Common myeloid progenitor, CD34-positive (primary cell): ENCODE measurements around the gene SLC27A5.
"Not testable (repeated sequence)": the region's sequence is repeated elsewhere in the genome, so short reads cannot be mapped to it uniquely, and the experiment has no call there.

Experiments used
- CTCF ChIA-PET: fragments of 350-600 bp; sonication (Branson Sonifier 250); formaldehyde crosslinking; loops from one replicate; lab custom pipeline; 2021; ENCODE audit warnings: antibody characterized with exemption; lab: Charles Lee
- POLR2A ChIA-PET: fragments of 350-600 bp; sonication (Branson Sonifier 250); formaldehyde crosslinking; loops from one replicate; lab custom pipeline; 2021; ENCODE audit warnings: antibody characterized with exemption; lab: Charles Lee
- DNase-seq, 3 donors: peaks; one replicate each; pipeline versions ENCODE4 v3.0.0 to v3.0.0-alpha.2; 2013
- H3K27ac ChIP-seq, 2 experiments: 1 replicate in 1 of 2; 2 replicates in 1 of 2; pipeline ENCODE4 v1.7.0; 2013; ENCODE audit warnings: inconsistent platforms in 2 of 2, low read length in 2 of 2, mild to moderate bottlenecking in 2 of 2, low read depth in 1 of 2, moderate library complexity in 1 of 2; ENCODE audit not compliant: severe bottlenecking in 2 of 2, insufficient read depth in 1 of 2, poor library complexity in 1 of 2
- H3K27me3 ChIP-seq, 5 experiments: replicated peaks in 2 of 5; 1 replicate in 3 of 5; 2 replicates in 2 of 5; pipeline versions ENCODE4 v1.6.1 to v1.7.0; 2013; ENCODE audit warnings: low read length in 4 of 5, mild to moderate bottlenecking in 2 of 5, moderate library complexity in 2 of 5, inconsistent platforms in 1 of 5; ENCODE audit not compliant: insufficient read depth in 5 of 5, control insufficient read depth in 4 of 5
- H3K36me3 ChIP-seq, 4 experiments: 1 replicate in 2 of 4; 2 replicates in 2 of 4; pipeline versions ENCODE4 v1.6.1 to v1.7.0; 2013; ENCODE audit warnings: low read length in 3 of 4, control low read depth in 1 of 4, mild to moderate bottlenecking in 1 of 4; ENCODE audit not compliant: control insufficient read depth in 4 of 4, insufficient read depth in 4 of 4
- H3K4me1 ChIP-seq, 4 experiments: 1 replicate in 3 of 4; 2 replicates in 1 of 4; pipeline versions ENCODE4 v1.6.1 to v1.7.1; 2013; ENCODE audit warnings: low read length in 3 of 4, mild to moderate bottlenecking in 3 of 4, control low read depth in 1 of 4, inconsistent platforms in 1 of 4, moderate library complexity in 1 of 4; ENCODE audit not compliant: control insufficient read depth in 4 of 4, insufficient read depth in 4 of 4; ENCODE audit errors: control extremely low read depth in 1 of 4
- H3K4me3 ChIP-seq, 7 experiments: 1 replicate in 4 of 7; 2 replicates in 3 of 7; pipeline versions ENCODE4 v1.5.1 to v1.7.0; 2013; ENCODE audit warnings: mild to moderate bottlenecking in 7 of 7, low read length in 6 of 7, moderate library complexity in 6 of 7, inconsistent platforms in 2 of 7, low read depth in 2 of 7, control low read depth in 1 of 7; ENCODE audit not compliant: insufficient read depth in 4 of 7, control insufficient read depth in 1 of 7; ENCODE audit errors: extremely low read depth in 1 of 7
- H3K9me3 ChIP-seq, 5 experiments: 1 replicate in 4 of 5; 2 replicates in 1 of 5; pipeline versions ENCODE4 v1.6.1 to v1.7.1; 2013; ENCODE audit warnings: low read length in 4 of 5, mild to moderate bottlenecking in 2 of 5, inconsistent platforms in 1 of 5, low read depth in 1 of 5, moderate library complexity in 1 of 5; ENCODE audit not compliant: control insufficient read depth in 4 of 5, insufficient read depth in 2 of 5; ENCODE audit errors: control extremely low read depth in 1 of 5
- WGBS: methylation state at CpG from one replicate; pipeline ENCODE4 v1.1.5; 2013; ENCODE audit not compliant: insufficient coverage; 5-methylcytosine and 5-hydroxymethylcytosine counted together

The SLC27A5 gene

DNA sequence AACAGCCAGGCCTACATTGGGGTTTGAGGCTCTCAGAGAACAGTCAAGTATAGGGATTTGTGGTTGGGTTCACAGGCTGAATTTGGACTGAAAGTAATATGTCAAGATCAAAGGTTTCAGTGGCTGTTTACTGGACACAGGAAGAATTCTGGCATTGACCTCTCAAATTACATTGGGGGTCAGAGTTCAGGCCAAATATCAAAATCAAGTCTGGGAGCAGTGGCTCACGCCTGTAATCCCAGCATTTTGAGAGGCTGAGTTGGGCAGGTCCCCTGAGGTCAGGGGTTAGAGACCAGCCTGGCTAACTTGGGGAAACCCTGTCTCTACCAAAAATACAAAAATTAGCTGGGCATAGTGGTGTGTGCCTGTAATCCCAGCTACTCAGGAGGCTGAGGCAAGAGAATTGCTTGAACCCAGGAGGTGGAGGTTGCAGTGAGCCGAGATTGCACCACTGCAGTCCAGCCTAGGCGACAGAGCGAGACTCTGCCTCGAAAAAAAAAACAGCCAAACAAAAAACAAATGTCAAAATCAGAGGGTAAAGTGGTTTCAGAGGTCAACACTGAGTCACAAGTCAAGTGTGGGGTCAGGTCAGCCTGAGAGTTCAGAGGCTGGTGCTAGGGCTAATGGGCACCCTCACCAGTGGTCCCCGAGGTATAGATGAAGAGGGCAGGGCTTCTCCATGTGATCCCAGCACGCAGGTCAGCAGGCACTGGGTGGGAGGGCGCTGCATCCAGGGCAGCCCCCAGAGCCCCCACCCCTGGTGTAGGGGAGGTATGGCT is 1.5 kb downstream of the SLC27A5 start:
- H3K27ac ChIP-seq, result no peak overlapping the region
- H3K27me3 ChIP-seq, result no peaks in the 10 kb centered on the region
- WGBS, result 87% methylated on average over 5 of the region's 8 CpGs
- peaks cover 0 to 16% (median 14%) of the 10 kb centered on the region in 4 experiments for H3K4me1 ChIP-seq
- H3K36me3 ChIP-seq, result peaks cover 0 to 4% (median 2%) of the 10 kb centered on the region in 4 experiments
- peaks cover 0 to 3% (median 0%) of the 10 kb centered on the region in 5 experiments for H3K9me3 ChIP-seq
- no peak for DNase-seq
- ChIA-PET POLR2A (no interaction called here), CTCF (interaction anchor here (1.1 to 2.1 kb wide), 3 partner anchors 8 to 10 kb away, joined by 3 to 10 read pairs (median 3); partner anchors contain the start of gene ZBTB45)
- no peak overlapping the region for H3K4me3 ChIP-seq

DNA sequence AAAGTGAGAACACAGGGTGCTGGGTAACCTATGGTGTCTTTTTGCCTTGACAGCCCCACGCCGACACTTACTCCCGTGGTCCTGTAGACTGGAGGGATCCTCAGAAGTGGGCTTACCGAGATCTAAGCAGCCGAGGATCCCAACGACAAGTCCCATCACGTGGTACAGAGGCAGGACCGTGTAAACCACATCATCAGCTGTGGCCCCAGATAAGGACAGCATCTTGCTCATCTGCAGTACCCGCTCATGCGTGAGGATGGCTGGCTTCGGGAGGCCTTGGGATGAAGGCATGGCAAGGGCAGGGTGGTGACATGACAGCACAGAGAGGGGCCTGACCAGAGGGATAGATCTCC is 2.1 kb downstream of the SLC27A5 start:
- CTCF ChIA-PET, result interaction anchor here (1.1 to 1.5 kb wide), 2 partner anchors 8 to 10 kb away, joined by 3 read pairs; partner anchors contain the start of gene ZBTB45
- 97% methylated on average over 9 of the region's 11 CpGs for WGBS
- POLR2A ChIA-PET, result interaction anchor here (0.7 kb wide), 1 partner anchor 10 kb away, joined by 9 read pairs; no protein-coding TSS in a partner anchor

DNA sequence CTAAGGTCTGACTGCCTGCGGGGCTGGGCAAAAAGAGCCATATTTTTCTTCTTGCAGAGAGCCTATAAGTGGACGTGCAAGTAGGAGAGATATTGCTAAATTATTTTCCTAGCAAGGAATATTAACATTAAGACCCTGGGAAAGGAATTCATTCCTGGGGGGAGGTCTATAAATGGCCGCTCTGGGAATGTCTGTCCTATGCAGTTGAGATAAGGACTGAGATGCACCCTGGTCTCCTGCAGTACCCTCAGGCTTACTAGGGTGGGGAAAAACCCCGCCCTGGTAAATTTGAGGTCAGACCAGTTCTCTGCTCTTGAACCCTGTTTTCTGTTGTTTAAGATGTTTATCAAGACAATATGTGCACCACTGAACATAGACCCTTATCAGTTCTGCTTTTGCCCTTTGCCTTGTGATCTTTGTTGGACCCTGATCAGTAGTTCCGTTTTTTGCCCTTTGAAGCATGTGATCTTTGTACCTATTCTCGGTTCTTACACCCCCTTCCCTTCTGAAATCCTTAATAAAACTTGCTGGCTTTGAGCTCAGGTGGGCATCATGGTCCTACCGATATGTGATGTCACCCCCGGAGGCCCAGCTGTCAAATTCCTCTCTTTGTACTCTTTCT is 4.1 kb downstream of the SLC27A5 start:
- POLR2A ChIA-PET, H3K36me3 ChIP-seq, H3K27me3 ChIP-seq, H3K4me3 ChIP-seq, DNase-seq, H3K4me1 ChIP-seq, H3K9me3 ChIP-seq, H3K27ac ChIP-seq: not testable (repeated sequence)
- 77% methylated on average over 4 of the region's 8 CpGs for WGBS
- CTCF ChIA-PET, result interaction anchor here (1.3 kb wide), 1 partner anchor 10 kb away, joined by 5 read pairs; no protein-coding TSS in a partner anchor

More for the DNA sequence above, 2.1 kb downstream of the SLC27A5 start:
- Histone ChIP-seq H3K36me3 (peaks cover 0 to 3% (median 1%) of the 10 kb centered on the region in 4 experiments), H3K9me3 (peaks cover 0 to 3% (median 0%) of the 10 kb centered on the region in 5 experiments), H3K27me3 (no peaks in the 10 kb centered on the region), H3K4me3 (no peak overlapping the region), H3K27ac (no peak overlapping the region), H3K4me1 (peaks cover 0 to 15% (median 13%) of the 10 kb centered on the region in 4 experiments)
- DNase-seq, result peak in 1 of 3 donors; percentile 48

GRCh38 chr19:58500242-58500641 is 11.6 kb downstream of the SLC27A5 start:
- DNase-seq, result no peak
- H3K4me1 ChIP-seq, result peaks cover 3 to 24% (median 22%) of the 10 kb centered on the region in 4 experiments
- 92% methylated on average over 8 of the region's 14 CpGs for WGBS
- H3K36me3 ChIP-seq, result no peaks in the 10 kb centered on the region
- H3K9me3 ChIP-seq, result no peaks in the 10 kb centered on the region
- no peak overlapping the region for H3K27ac ChIP-seq
- POLR2A ChIA-PET, result interaction anchor here (1.2 kb wide), 1 partner anchor 9 kb away, joined by 9 read pairs; no protein-coding TSS in a partner anchor
- CTCF ChIA-PET, result interaction anchor here (0.7 to 1.8 kb wide), 8 partner anchors 11 to 174 kb away, joined by 3 to 10 read pairs (median 3); partner anchors contain the start of genes CHMP2A, RPS5, SLC27A5 and ZBTB45
- H3K27me3 ChIP-seq, result no peaks in the 10 kb centered on the region
- H3K4me3 ChIP-seq, result peak overlapping the region in 2 of 7 experiments; percentile 69 to 84

GRCh38 chr19:58499021-58499927 is 12.5 kb downstream of the SLC27A5 start:
- CTCF ChIA-PET, result interaction anchor here (0.7 to 1.6 kb wide), 9 partner anchors 15 to 173 kb away, joined by 3 to 7 read pairs (median 4); partner anchors contain the start of genes RPS5 and ZBTB45
- Histone ChIP-seq H3K4me1 (peaks cover 3 to 24% (median 22%) of the 10 kb centered on the region in 4 experiments), H3K36me3 (no peaks in the 10 kb centered on the region), H3K9me3 (no peaks in the 10 kb centered on the region), H3K27ac (peak overlapping the region in 1 of 2 experiments; percentile 81), H3K27me3 (no peaks in the 10 kb centered on the region), H3K4me3 (peak overlapping the region; percentile 24 to 84 (median 69))
- 2% methylated on average over 54 of the region's 60 CpGs for WGBS
- POLR2A ChIA-PET, result interaction anchor here (1.2 kb wide), 1 partner anchor 10 kb away, joined by 9 read pairs; no protein-coding TSS in a partner anchor
- DNase-seq, result peak; percentile 97 to 99 (median 99)

- no peak for DNase-seq
- WGBS, result 55% methylated on average over 21 of the region's 22 CpGs
- no peaks in the 10 kb centered on the region for H3K36me3 ChIP-seq
- no peaks in the 10 kb centered on the region for H3K27me3 ChIP-seq
- CTCF ChIA-PET, result interaction anchor here (1.1 to 1.6 kb wide), 5 partner anchors 16 to 82 kb away, joined by 3 to 7 read pairs (median 4); partner anchors contain the start of gene ZBTB45
- H3K4me3 ChIP-seq, result peak overlapping the region; percentile 24 to 84 (median 69)
- H3K4me1 ChIP-seq, result peaks cover 3 to 24% (median 22%) of the 10 kb centered on the region in 4 experiments
- POLR2A ChIA-PET, result no interaction called here
- H3K27ac ChIP-seq, result peak overlapping the region in 1 of 2 experiments; percentile 62
- H3K9me3 ChIP-seq, result no peaks in the 10 kb centered on the region
Observed at GRCh38 chr19:58498316-58499020, 13.3 kb downstream of the SLC27A5 start.
